ENCODE data around the gene DAND5. TPM values are rescaled to one million over a fixed set of nuclear protein-coding genes. Genes with fewer than 3 reads are reported as not detected.

DAND5 gene
- total and polyA plus RNA-seq, 2 of the 13 experiments (the other 11 are each of a cell fraction or from before 2014, with no cell fraction given): 0.04 TPM; not detected in 1

DNA sequence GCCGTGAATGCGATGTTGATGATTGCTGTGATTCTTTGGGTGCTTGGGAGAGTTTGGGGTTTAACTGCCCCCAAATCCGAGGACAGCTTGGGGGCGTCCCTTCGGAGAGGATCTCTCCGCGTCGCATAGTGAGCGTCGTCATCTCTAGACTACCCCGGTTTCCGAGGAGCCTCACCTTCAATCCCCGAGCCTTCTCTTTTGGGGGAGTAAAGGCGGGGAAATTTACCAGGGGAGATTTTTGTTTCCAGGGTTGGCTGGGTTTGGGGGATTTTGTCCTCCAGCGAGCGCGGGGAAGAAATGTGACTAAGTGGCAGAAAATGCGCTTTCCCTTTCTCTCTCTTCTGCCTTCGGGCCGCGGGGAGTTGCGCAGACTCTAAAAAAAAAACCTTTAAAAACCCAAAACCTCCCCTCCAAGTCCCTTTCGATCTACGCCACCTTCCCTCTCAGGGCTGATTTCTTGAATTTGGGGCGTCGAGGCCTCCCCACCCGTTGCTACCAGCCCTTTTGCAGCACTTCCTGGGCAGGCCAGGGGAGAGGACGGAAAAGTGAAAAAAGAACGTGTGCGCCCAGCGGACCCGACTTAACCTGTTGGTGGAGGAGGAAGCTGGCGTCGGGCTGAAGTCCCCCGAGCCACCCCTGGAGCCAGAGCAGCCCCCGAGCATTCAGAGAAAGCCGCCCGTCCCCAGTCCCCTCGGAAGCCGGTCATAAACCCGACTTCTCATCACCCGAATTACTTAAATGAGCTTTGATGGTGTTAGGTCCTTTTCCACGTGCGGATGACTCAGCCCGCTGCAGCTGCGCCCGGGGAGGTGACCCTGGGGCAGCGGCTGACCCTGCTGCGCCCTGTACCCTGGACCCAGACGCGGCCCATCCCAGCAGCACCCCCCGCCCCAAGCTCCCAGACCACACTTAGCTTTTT, 43.6 kb downstream of the DAND5 start (continued):
- no peak for TF ChIP-seq RERE (CRISPR knock-in tag; IDR thresholded peaks at IDR 0.05; ENCODE audit: low read depth)
- TF ChIP-seq GFI1 (CRISPR knock-in tag; IDR thresholded peaks at IDR 0.05; ENCODE audit: borderline replicate concordance): no peak
- TF ChIP-seq AGO2 (optimal IDR thresholded peaks at IDR 0.05; ENCODE audit: low read depth, low read length): no peak
- TF ChIP-seq, protein P1, sequence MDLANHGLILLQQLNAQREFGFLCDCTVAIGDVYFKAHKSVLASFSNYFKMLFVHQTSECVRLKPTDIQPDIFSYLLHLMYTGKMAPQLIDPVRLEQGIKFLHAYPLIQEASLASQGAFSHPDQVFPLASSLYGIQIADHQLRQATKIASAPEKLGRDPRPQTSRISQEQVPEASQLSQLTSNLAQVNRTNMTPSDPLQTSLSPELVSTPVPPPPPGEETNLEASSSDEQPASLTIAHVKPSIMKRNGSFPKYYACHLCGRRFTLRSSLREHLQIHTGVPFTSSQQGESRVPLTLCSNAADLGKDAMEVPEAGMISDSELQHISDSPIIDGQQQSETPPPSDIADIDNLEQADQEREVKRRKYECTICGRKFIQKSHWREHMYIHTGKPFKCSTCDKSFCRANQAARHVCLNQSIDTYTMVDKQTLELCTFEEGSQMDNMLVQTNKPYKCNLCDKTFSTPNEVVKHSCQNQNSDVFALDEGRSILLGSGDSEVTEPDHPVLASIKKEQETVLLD (CRISPR knock-in tag; IDR thresholded peaks at IDR 0.05; ENCODE audit: low read depth): no peak
- no peak for TF ChIP-seq ZMAT3 (CRISPR knock-in tag; conservative IDR thresholded peaks at IDR 0.05)
- TF ChIP-seq FOXJ3 (CRISPR knock-in tag; IDR thresholded peaks at IDR 0.05; ENCODE audit: borderline replicate concordance): no peak
- TF ChIP-seq CCAR2 (optimal IDR thresholded peaks at IDR 0.05; ENCODE audit: low read depth, low read length): no peak
- no peak for TF ChIP-seq ZNF549 (CRISPR knock-in tag; IDR thresholded peaks at IDR 0.05)
- TF ChIP-seq HDAC2 (CRISPR knock-in tag; IDR thresholded peaks at IDR 0.05): peak; percentile 63; the same call in 1 of the 2 replicates
- no peak for TF ChIP-seq BCL3 (CRISPR knock-in tag; IDR thresholded peaks at IDR 0.05)
- TF ChIP-seq ZNF709 (CRISPR knock-in tag; IDR thresholded peaks at IDR 0.05): no peak
- TF ChIP-seq HOXA5 (CRISPR knock-in tag; IDR thresholded peaks at IDR 0.05): no peak
- no peak for TF ChIP-seq SRSF4 (IDR thresholded peaks at IDR 0.05; ENCODE audit: low read depth, low read length, poor library complexity, severe bottlenecking)
- TF ChIP-seq ZNF678 (CRISPR knock-in tag; IDR thresholded peaks at IDR 0.05): no peak
- TF ChIP-seq MATR3 (CRISPR knock-in tag; IDR thresholded peaks at IDR 0.05): no peak
- 0 out of 2 replicates have a peak, but pooled peaks have one; percentile 77 for TF ChIP-seq ZNF816 (CRISPR knock-in tag; IDR thresholded peaks at IDR 0.05; ENCODE audit: borderline replicate concordance)
- peak; percentile 64; the same call in 1 of the 2 replicates for TF ChIP-seq SOX5 (CRISPR knock-in tag; IDR thresholded peaks at IDR 0.05; ENCODE audit: borderline replicate concordance)
- TF ChIP-seq SAFB2 (CRISPR knock-in tag; IDR thresholded peaks at IDR 0.05; ENCODE audit: borderline replicate concordance, low read depth): no peak

Data from HepG2 (cell line).